Measurements from ENCODE around the gene DIAPH1. TPM values are rescaled to one million over a fixed set of nuclear protein-coding genes. Genes with fewer than 3 reads are reported as not detected.

DIAPH1 gene
- total RNA-seq, 6 experiments from 2014 or later = 105 to 119 (median 109) TPM

- Mint-ChIP-seq H3K4me3 (no peak overlapping the region), H3K36me3 (ENCODE audit: low read depth) (peaks cover 5% of the 10 kb centered on the region; the same call in 1 of the 2 replicates), H3K9me3 (no peaks in the 10 kb centered on the region), H3K27me3 (ENCODE audit: insufficient read depth) (no peaks in the 10 kb centered on the region; the same call in 1 of the 2 replicates), H3K27ac (no peak overlapping the region), H3K4me1 (ENCODE audit: low read depth) (peaks cover 68% of the 10 kb centered on the region)
- no peak for DNase-seq
- no peak for TF ChIP-seq CTCF (IDR thresholded peaks at IDR 0.05)
Measured at GRCh38 chr5:141609044-141609443, 9.8 kb downstream of the DIAPH1 start.

DNA sequence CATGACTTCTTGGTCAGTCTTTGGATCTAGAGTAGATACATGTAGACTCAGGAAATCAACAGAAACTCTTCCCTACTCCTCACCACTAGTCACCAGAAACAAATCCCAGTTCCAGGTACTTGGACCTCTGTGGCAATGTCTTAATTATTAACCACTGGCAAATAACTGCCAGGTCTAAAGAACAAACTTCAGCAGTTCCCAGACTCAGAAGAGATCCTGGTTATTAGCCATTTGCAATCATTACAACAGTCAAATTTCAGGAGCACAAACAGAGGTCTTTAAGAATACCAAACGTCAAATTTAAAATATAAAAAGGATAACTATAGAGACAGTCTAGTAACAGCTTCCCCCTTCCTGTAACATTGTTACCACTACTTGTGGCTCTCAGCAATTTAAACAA, 10.2 kb downstream of the DIAPH1 start:
- Mint-ChIP-seq H3K4me1 (ENCODE audit: low read depth) (peaks cover 73% of the 10 kb centered on the region), H3K36me3 (ENCODE audit: low read depth) (peaks cover 5% of the 10 kb centered on the region; the same call in 1 of the 2 replicates), H3K4me3 (no peak overlapping the region), H3K27me3 (ENCODE audit: insufficient read depth) (no peaks in the 10 kb centered on the region; the same call in 1 of the 2 replicates), H3K27ac (peak overlapping the region; percentile 44), H3K9me3 (no peaks in the 10 kb centered on the region)
- TF ChIP-seq CTCF (IDR thresholded peaks at IDR 0.05) = no peak
- no peak for DNase-seq

GRCh38 chr5:141608046-141608445, 10.8 kb downstream of the DIAPH1 start:
- Mint-ChIP-seq H3K4me1 (ENCODE audit: low read depth) (peaks cover 70% of the 10 kb centered on the region), H3K27ac (peak overlapping the region; percentile 98), H3K36me3 (ENCODE audit: low read depth) (peaks cover 5% of the 10 kb centered on the region; the same call in 1 of the 2 replicates), H3K4me3 (no peak overlapping the region), H3K9me3 (no peaks in the 10 kb centered on the region), H3K27me3 (ENCODE audit: insufficient read depth) (no peaks in the 10 kb centered on the region)
- no peak for DNase-seq
- TF ChIP-seq CTCF (IDR thresholded peaks at IDR 0.05) = no peak

GRCh38 chr5:141605523-141606277, 13.1 kb downstream of the DIAPH1 start:
- no peak for TF ChIP-seq CTCF (IDR thresholded peaks at IDR 0.05)
- Mint-ChIP-seq H3K9me3 (no peaks in the 10 kb centered on the region), H3K4me3 (peak overlapping the region; percentile 70), H3K27ac (peak overlapping the region; percentile 98), H3K4me1 (ENCODE audit: low read depth) (peaks cover 67% of the 10 kb centered on the region), H3K27me3 (ENCODE audit: insufficient read depth) (no peaks in the 10 kb centered on the region), H3K36me3 (ENCODE audit: low read depth) (no peaks in the 10 kb centered on the region)
- peak; percentile 63 for DNase-seq

DNA sequence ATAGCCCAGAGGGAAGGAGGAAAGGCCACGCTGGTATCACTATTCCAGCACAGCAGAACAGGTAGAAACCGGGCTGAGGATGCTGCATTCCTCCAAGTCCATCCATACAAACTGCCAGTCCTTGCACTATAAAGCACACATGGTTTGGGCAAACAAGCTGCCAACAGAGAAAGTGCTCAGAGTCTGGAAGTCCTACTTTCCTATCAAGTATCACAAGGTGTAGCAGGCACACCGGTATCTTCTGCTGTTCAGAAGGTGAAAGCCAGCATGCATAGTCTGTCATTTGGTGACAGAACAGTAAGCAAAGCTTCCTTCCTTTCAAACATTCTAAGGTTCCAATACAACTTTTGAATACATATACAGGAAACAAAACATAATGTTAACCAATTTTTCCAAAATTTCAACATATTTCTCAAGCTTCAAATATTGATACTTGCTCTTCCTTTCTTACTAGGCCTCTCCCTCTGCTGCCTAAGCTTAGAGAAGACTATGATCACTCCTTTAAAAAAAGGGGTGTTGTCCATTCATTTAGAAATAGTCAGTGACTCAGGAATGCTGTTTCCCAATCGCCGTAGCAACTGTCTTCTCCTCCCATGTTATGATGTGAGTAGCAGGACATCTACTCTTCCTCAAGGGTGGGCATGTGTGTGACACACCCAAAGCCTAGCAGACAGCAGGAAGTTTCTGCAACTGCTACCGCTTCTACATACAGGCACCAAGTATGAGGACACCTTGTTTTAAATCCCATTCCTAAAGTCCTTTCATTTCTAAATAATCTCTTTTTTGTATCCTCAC, 14.7 kb downstream of the DIAPH1 start:
- H3K4me3 Mint-ChIP-seq = peak overlapping the region; percentile 82
- peak overlapping the region; percentile 98 for H3K27ac Mint-ChIP-seq
- DNase-seq = peak; percentile 97
- peaks cover 76% of the 10 kb centered on the region for H3K4me1 Mint-ChIP-seq (ENCODE audit: low read depth)
- no peak for TF ChIP-seq CTCF (IDR thresholded peaks at IDR 0.05)
- H3K36me3 Mint-ChIP-seq (ENCODE audit: low read depth) = no peaks in the 10 kb centered on the region
- H3K27me3 Mint-ChIP-seq (ENCODE audit: insufficient read depth) = no peaks in the 10 kb centered on the region
- no peaks in the 10 kb centered on the region for H3K9me3 Mint-ChIP-seq
